ENCODE measurements around the gene POLE4.

POLE4 gene

GRCh38 chr2:74951211-74951754 lies 7.2 kb upstream of the POLE4 start:
- no peak for TF ChIP-seq CTCF (IDR thresholded peaks at IDR 0.05; ENCODE audit: extremely low read depth, missing control alignments)
- no peak for DNase-seq (ENCODE audit: low spot score)

- DNase-seq (ENCODE audit: low spot score) = no peak
- no peak for TF ChIP-seq CTCF (IDR thresholded peaks at IDR 0.05; ENCODE audit: extremely low read depth, missing control alignments)
These were observed 5.9 kb upstream of the POLE4 start for GRCh38 chr2:74952575-74952974.

- no peak for TF ChIP-seq CTCF (IDR thresholded peaks at IDR 0.05; ENCODE audit: extremely low read depth, missing control alignments)
- no peak for DNase-seq (ENCODE audit: low spot score)
These were observed 4.5 kb upstream of the POLE4 start for GRCh38 chr2:74953796-74954499.

GRCh38 chr2:74954500-74954874 lies 4.0 kb upstream of the POLE4 start:
- TF ChIP-seq CTCF (IDR thresholded peaks at IDR 0.05; ENCODE audit: extremely low read depth, missing control alignments) = no peak
- no peak for DNase-seq (ENCODE audit: low spot score)

- no peak for DNase-seq (ENCODE audit: low spot score)
- TF ChIP-seq CTCF (IDR thresholded peaks at IDR 0.05; ENCODE audit: extremely low read depth, missing control alignments) = no peak
These were observed 563 bp upstream of the POLE4 start for GRCh38 chr2:74957886-74958273.

- no peak for TF ChIP-seq CTCF (IDR thresholded peaks at IDR 0.05; ENCODE audit: extremely low read depth, missing control alignments)
These were observed 786 bp downstream of the POLE4 start for GRCh38 chr2:74959106-74959751.

GRCh38 chr2:74966887-74967286 lies 8.4 kb downstream of the POLE4 start:
- no peak for DNase-seq (ENCODE audit: low spot score)
- no peak for TF ChIP-seq CTCF (IDR thresholded peaks at IDR 0.05; ENCODE audit: extremely low read depth, missing control alignments)

More at GRCh38 chr2:74959106-74959751, 786 bp downstream of the POLE4 start:
- no peak for DNase-seq (ENCODE audit: low spot score)

Measured in GM20000 (cell line).